ENCODE measurements around the gene KIF6.
"Not testable (repeated sequence)": the region's sequence is repeated elsewhere in the genome, so short reads cannot be mapped to it uniquely, and the experiment has no call there.

KIF6 gene

GRCh38 chr6:39724787-39725631 lies at the start of gene KIF6:
KIF6 (minus strand) TSS chr6:39725408; CDS start chr6:39725310, 98 bp downstream.
- peak; percentile 94 for DNase-seq

- no peak for DNase-seq
These were observed 48.6 kb upstream of the KIF6 start for GRCh38 chr6:39773782-39774181.

GRCh38 chr6:39772559-39773273 lies 47.5 kb upstream of the KIF6 start:
- no peak for DNase-seq

GRCh38 chr6:39770446-39770845 lies 45.2 kb upstream of the KIF6 start:
- DNase-seq = no peak

GRCh38 chr6:39769012-39769411 lies 43.8 kb upstream of the KIF6 start:
- no peak for DNase-seq

GRCh38 chr6:39765508-39766065 lies 40.4 kb upstream of the KIF6 start:
- DNase-seq = no peak

GRCh38 chr6:39760226-39760952 lies 35.2 kb upstream of the KIF6 start:
- no peak for DNase-seq

GRCh38 chr6:39758905-39759605 lies 33.8 kb upstream of the KIF6 start:
- DNase-seq = no peak

GRCh38 chr6:39756582-39756981 lies 31.4 kb upstream of the KIF6 start:
- DNase-seq = no peak

GRCh38 chr6:39755231-39755630 lies 30.0 kb upstream of the KIF6 start:
- DNase-seq = no peak

- no peak for DNase-seq
These were observed 29.4 kb upstream of the KIF6 start for GRCh38 chr6:39754514-39755115.

GRCh38 chr6:39753725-39754045 lies 28.5 kb upstream of the KIF6 start:
- DNase-seq = no peak

- no peak for DNase-seq
These were observed 27.9 kb upstream of the KIF6 start for GRCh38 chr6:39752835-39753724.

- DNase-seq = no peak
These were observed 21.6 kb upstream of the KIF6 start for GRCh38 chr6:39746795-39747194.

- no peak for DNase-seq
These were observed 8.5 kb upstream of the KIF6 start for GRCh38 chr6:39733704-39734103.

- DNase-seq = no peak
These were observed 6.4 kb upstream of the KIF6 start for GRCh38 chr6:39731565-39731964.

GRCh38 chr6:39729945-39730344 lies 4.7 kb upstream of the KIF6 start:
- no peak for DNase-seq

- DNase-seq = no peak
These were observed 407 bp upstream of the KIF6 start for GRCh38 chr6:39725632-39725997.

- not testable (repeated sequence) for DNase-seq
These were observed 1.9 kb downstream of the KIF6 start for GRCh38 chr6:39723350-39723749.

- no peak for DNase-seq
These were observed 10.4 kb downstream of the KIF6 start for GRCh38 chr6:39714802-39715201.

GRCh38 chr6:39707962-39708683 lies 17.1 kb downstream of the KIF6 start:
- DNase-seq = no peak

All from right forelimb (tissue), 1 donor.